ENCODE results near the gene PPT2.

GRCh38 chr6:32105433-32105832 is 48.5 kb upstream of the PPT2 start:
- TF ChIP-seq SIN3A (IDR thresholded peaks at IDR 0.05; ENCODE audit: borderline replicate concordance, low read depth, low read length), result no peak
- TF ChIP-seq HOXD1 (CRISPR knock-in tag; IDR thresholded peaks at IDR 0.05), result no peak
- TF ChIP-seq CHD2 (IDR thresholded peaks at IDR 0.05; ENCODE audit: low read depth, low read length), result no peak
- no peak for TF ChIP-seq ZZZ3 (CRISPR knock-in tag; IDR thresholded peaks at IDR 0.05; ENCODE audit: borderline replicate concordance)
- no peak for TF ChIP-seq ZNF24 (IDR thresholded peaks at IDR 0.05)
- no peak for TF ChIP-seq TCF7L2 (IDR thresholded peaks at IDR 0.05; ENCODE audit: low read depth, low read length)
- TF ChIP-seq ZNF790 (CRISPR knock-in tag; IDR thresholded peaks at IDR 0.05; ENCODE audit: borderline replicate concordance), result no peak
- TF ChIP-seq CENPBD1 (CRISPR knock-in tag; IDR thresholded peaks at IDR 0.05; ENCODE audit: borderline replicate concordance, low read depth), result no peak
- TF ChIP-seq ZFP91 (CRISPR knock-in tag; IDR thresholded peaks at IDR 0.05; ENCODE audit: borderline replicate concordance), result no peak
- no peak for TF ChIP-seq ZC3H4 (CRISPR knock-in tag; IDR thresholded peaks at IDR 0.05; ENCODE audit: borderline replicate concordance)
- TF ChIP-seq SMARCE1 (IDR thresholded peaks at IDR 0.05; ENCODE audit: borderline replicate concordance), result no peak
